HG03139 (cell line): ENCODE measurements around the gene PLA2G4E.

Experiments used
- ATAC-seq: cut with Tn5 transposase; IDR thresholded peaks from one replicate; pipeline ENCODE4 v1.9.1; 2021; ENCODE audit not compliant: unreplicated experiment

Gene PLA2G4E

DNA sequence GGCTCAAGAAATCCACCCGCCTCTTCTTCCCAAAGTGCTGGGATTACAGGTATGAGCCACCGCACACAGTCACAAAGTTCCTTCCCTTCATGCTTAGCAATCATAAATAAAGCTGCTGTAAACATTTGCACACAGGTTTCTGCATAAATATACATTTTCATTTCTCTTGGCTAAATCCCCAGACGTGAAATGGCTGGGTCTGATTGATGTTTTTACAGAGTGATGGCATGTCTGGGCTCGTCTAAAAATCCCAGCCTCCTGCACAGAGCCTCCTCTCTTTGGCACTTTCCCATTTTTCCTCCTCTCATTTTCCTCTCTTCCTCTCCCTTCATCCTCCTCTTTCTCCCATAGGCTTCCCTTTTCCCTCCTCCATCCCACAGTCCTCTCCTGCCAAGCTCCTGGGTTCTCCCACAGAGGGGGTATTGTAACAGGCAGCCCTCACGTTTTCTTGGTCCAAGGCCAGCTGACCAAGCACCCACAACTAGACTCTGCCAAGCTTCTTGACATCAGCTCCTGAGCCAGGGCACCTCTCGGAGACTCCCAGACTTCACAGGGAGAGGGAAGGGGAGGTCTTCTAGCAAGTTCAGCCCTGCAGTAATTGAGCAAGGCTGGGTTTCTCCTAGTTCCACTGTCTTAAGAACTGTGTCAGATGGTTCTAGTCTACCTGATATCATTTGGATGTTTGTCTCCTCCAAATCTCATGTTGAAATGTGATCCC, 10.5 kb upstream of the PLA2G4E start:
- no peak for ATAC-seq

DNA sequence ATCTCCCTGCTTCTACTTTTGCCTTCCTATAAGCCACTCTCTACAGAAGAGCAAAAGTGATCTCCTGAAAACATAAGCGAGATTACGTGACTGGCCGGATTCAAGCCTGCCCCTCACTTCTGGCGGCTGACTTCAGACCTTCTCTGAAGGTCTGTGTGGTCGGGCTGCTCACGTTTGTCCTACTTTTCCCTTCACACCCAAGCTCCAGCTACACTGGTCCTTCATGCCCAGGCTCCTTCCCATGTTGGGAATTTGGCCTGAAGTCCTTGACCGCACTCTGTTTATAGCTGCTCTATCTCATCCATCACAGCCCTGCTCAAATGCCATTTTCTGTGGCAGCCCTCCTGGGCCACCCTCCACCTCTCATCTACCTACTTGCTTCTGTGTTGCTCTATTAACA, 6.7 kb upstream of the PLA2G4E start:
- no peak for ATAC-seq

DNA sequence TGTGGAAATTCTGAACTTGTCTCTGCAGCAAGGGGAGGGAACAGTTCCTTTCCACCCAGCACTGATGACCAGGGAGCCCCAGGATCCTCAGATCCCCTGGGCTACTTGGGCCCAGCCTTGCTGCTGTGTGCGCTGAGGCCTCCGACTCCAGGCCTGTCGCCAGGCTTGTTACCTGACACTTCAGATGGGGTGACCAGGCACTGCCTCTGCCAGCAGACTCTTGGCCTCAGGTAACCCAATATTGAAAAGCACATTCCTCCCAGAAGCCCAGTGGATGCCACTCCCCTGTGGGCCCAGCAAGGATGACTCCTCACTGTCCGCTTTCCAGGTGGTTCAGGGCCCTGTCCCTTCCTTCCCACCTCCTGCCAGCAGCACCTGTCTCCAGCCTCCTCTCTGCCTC, 3.5 kb upstream of the PLA2G4E start:
- ATAC-seq: no peak

DNA sequence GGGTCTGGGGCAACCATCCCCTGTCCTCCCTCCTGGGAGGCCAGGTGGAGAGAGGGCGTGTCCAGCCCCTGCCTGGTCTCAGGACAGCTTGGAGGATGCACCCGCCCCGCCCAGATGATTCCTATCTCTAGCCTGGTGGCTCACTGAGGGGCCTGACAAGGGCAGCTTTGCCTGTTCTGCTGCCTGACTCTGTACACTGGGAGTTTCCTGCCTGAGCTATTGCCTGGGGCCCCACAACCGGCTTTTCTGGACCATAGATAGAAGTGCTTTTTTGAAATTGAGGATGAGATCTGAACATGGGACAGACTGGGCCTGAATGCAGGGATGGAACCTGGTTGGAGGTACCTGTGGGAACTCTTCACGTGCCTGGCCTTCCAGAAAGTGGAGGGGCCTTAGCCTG, 751 bp upstream of the PLA2G4E start:
- no peak for ATAC-seq

DNA sequence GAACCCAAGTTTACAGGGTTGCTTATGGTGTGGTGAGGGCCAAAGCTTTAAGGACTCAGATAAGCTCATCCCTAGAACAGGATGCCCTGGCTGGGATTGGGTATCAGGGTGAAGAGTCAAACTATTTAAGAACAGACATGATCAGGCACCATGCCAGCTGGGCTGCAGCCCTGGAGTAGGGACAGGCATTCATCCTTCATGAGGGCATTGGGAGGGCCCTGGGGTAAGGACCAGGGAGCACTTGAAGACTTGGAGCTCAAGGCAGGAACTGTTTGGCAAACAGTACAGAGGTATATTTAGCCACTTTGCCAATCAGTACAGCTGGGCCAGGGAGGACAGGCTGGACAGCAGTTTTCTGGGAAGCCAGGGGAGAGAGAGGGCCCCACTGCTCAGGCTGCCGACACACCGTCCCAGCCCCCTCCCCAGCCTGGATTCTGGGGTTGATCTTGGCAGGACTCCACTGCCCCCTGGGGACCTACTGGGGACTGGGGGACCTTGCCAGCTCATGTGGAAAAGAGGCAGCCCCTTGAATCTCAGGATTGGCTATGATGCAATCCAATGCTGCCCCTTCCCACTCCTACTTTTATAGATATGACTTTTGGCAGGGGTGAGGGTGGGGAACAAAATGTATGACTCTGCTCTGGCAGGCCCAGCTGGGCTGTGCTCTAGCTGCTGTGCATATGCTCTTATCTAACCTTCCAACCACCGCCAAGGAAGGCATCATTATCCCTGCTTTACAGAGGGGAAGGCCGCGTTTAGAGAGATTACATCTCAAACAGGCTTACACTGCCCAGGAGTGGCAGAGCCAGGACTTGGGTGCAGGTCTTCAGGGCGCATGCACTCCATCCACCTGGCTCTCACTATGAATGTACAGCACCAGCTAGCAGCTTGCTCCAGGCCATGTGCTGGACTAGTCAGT, 2.3 kb downstream of the PLA2G4E start:
- no peak for ATAC-seq

DNA sequence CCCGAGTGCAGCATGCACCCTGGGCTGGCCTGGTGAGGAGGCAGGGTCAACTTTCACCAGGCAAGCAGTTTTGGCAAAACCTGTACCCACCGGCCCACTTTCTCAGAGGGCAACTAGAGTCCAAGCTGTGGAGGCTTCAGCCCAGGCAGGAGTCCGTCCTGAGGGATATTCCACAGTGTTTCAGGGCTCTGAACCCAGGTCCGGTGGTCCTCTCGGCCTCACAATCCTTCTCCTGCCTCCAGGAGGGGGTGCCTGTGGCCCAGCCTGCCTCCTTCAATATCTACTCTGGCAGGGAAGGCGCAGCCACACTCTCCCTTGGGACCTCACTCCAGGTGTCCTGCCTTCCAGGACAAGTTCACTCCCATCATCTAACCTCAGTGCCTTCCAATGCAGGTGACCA, 3.9 kb downstream of the PLA2G4E start:
- ATAC-seq: no peak

DNA sequence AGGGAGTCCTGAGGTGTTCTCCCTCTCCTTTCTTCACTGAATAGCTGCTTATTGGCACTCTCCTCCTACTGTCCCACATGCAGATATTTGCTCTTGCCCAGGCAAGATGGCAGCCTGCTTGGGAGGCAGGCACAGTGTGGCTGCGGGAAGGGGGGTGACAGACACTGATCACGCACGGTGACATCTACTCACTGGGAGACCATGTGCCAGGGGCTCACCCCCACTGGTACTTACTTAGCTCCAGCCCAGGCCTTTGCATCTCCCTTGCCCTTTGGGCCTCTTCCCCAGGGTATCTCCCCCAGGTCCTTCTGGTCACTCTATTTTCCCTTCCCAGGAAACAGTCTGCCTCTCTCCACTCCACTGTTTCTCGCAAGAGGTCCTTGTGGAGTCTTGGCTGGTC, 6.4 kb downstream of the PLA2G4E start:
- ATAC-seq: no peak

DNA sequence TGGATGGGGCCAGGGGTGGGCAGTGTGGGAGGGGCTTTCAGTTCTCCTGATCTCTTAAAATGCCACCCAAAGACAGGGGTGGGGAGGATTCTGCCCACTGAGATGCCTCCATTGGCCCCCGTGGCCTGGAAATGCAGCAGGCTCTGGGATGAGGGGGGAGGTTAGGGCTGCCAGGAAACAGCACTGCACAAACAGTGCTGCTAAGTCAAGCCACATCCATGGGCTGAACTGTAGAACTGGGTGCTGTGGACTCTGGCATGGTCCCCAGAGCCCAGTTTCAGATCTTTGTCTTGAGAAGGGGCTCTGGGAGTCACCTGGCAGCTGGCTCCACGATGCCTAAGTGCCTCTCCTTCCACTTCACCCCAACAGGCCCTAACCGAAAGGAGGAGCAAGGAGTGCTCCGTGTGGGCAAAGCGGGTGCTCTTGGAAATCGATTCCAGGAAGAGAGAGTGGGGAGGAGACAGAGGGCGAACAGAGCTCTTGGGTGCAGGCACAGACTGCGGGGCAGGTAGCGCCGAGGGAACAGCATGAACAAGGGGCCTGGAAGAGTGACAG, 7.8 kb downstream of the PLA2G4E start:
- ATAC-seq: no peak

DNA sequence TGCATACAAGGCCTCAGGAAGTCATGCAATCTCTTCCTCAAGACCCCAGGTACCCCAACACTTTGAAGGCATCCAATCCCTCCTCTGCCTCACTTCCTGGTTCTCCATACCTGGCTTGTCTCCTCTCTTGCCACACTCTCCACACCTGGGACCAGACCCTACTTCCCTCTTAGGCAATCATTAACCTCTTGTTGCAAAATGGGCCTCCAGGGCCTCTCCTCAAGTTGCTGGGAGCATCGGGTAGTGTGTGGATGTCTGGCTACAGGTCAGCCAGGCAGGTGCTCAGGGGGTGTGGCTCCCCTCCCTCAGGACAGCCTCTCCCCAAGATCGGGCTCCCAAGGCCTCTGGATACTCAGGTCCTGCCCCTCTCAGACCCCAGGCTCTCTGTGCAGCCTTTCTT, 8.6 kb downstream of the PLA2G4E start:
- ATAC-seq: no peak

DNA sequence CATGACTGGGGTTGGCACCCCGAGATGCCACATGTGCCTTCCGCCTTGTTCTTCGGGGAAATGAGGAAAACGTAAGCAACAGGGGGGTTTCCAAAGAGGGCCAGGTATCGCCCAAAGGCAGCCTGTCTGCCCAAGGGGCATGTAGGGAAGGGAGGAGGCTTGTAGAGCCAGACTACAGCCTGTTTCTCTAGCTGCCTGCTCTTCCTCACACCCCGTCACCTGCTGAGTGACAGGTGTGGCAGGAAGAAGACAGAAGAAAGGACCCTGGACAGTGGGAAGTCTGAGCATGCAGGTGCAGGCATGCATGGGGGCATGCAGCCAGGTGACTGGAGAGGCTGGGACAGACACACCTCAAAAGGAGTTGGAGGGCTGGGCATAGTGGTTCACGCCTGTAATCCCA, 9.8 kb downstream of the PLA2G4E start:
- ATAC-seq: no peak

DNA sequence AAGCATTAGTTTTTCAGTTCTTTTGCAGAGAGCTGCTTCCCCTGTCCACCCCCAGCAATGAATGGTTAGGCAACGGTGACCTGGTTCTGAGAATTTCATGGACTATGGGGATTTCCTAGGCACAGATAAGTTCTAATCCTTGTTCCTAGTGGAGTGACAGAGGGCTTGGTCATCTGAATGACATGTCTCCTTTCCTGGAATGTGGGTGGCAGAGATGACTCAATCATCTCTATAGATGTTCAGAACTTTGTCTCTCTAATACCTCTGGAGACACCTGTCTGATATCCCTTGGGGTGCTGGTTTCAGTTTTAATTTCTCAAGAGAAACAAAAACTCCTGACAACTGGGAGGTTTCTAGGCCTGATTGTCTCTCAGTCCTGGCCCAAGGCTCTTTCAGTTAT, 10.4 kb downstream of the PLA2G4E start:
- ATAC-seq: no peak

DNA sequence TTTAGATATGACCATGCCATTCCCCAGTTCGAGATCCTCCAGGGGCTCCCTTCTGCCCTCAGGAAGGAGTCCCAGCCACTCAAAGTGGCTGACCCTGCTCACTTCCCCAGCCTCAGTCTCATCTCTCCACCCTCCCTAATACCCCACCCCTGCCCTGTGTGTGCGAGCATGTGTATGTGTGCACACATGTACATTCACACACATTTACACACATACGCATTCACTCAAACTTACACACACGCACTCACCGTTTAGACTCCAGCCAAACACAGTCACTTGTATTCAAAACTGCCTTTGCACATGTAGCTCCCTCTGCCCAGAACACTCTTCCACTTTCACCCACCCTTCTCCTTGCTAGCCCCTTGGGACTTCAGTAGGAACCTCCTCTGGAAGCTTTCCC, 11.4 kb downstream of the PLA2G4E start:
- ATAC-seq: no peak

DNA sequence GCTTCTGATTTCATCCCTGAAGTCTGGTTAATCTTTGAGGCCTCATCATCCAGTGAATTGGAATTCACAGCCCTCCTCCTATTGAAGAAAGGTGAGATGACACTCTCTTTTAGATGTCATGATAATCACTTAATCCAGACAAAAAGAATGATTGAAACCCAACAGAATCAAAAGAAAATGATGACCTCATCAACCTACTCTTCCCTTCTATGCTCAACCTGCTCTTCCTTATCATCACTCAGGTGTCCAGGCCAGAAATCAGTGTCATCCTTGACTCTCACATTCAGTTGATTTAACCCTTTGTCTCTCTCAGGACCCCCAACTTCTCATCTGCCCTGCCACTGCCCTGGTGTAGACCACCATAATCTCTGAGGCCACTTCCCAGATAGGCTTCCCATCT, 11.8 kb downstream of the PLA2G4E start:
- ATAC-seq: no peak

DNA sequence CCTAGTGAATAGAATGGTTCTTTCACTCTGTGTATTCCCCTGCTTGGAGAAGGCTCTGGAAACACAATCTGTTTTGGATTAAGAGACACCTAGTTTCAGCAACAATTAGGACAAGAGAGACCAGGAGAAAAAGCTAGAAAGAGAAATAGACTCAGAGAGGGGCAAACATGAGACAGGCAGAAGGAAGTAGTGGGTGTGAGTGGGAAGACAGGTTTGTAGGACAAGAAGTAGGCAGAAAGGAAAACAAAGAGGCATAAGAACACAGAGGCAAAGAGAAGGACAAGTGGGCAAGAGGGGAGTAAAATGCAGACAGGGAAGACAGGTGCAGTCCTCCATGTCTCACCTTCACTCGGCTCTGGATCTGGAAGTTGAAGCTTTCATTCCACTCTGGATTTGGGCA, 13.5 kb downstream of the PLA2G4E start:
- no peak for ATAC-seq

DNA sequence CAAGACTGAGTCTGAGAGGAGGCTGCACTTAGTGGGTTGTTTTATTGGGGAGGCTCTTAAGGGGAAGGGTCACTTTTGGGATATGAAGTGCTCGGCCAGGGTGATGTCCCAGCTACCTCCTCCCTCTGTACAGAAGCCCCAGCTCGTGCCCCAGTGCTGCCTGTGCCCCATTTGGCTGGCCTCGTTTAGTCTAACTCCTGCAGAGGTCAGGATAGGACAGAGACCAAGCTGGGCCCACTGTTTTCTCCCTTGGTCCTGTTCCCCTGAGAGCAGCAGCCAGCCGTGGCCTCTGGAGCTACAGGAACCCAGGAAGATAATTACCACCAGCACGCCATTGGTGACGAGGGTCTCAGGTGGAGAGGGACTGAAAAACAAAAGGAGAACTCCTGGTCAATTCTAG, 18.5 kb downstream of the PLA2G4E start:
- ATAC-seq: no peak

DNA sequence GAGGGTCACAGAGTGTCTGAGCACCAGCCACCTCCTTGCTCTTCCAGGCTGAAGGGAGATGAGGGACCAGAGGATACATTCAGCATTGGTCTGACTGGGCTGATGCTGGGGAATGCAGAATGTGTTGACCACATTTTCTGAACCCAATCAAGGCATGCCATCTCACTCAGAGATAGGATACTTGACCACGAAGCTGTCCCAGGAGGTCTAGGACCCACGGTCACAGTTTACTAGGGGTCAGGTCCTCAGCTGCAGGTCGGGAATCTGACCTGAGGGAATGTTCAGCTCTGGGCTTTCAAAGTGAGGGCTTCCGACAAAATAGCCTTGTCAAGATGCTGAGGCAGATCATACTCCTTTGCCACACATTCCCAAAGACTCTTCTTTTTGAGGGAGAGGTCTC, 19.6 kb downstream of the PLA2G4E start:
- ATAC-seq: no peak

DNA sequence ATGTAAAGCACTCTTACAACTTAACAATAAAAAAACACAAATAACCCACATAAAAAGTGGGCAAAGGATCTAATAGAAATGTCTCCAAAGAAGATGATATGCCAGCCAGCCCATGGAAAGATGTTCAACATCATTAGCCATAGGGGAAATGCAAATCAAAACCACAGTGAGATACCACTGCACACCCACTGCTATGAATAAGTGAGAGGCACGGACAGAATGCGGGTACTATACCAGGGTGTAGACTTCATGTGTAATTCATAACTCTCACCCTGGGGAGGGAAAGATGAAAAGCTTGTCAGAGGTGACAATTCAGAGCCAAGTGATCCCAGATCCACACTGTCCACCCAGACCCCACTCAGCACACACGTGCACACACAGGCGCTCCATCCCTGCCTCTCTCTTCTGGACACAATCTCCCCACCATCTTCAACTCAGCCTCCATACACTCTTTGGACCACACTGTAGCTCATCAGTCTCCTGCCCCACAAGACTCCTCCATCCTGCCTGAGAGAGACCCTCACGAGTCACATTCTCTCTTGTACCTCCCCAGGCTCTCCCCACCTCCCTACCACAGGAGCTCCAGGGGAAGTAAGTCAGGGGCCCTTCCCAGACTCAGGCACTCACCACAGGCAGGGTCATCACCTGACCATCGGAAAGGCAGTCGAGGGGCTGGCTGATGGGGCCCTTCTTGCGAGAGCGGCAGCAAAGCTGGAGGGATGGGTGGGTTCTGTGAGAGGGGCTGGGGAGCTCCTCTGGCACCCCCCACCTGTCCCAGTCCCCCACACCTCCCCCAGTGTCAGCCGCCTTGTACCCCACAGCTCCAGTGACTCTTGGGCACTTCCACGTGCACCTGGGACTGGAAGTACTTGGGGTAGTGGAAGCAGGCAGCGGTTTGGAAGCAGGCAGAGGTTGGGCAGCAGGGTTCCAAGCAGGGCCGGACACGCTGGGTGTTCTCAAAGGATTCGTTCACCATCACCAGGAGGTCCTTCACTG, 21.3 kb downstream of the PLA2G4E start:
- ATAC-seq: no peak

DNA sequence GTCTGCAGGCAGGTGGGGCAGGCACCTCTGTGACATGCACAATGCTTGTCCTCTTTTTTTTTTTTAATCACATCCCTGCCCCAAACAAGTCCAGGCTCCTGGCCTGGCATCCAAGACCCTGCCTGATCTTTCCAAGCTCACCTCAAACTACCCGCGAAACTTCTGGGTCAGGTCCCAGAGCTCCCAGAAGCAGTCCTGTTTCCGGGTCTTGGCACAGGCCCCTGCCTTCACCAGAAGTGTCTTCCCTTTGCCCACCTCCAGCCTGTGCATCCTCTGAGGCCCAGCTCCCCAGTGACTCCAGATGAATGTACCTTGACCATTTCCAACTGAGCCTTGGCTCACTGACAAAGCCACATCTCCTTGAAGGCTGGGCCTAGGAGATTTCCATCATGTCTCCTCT, 23.0 kb downstream of the PLA2G4E start:
- ATAC-seq: no peak

DNA sequence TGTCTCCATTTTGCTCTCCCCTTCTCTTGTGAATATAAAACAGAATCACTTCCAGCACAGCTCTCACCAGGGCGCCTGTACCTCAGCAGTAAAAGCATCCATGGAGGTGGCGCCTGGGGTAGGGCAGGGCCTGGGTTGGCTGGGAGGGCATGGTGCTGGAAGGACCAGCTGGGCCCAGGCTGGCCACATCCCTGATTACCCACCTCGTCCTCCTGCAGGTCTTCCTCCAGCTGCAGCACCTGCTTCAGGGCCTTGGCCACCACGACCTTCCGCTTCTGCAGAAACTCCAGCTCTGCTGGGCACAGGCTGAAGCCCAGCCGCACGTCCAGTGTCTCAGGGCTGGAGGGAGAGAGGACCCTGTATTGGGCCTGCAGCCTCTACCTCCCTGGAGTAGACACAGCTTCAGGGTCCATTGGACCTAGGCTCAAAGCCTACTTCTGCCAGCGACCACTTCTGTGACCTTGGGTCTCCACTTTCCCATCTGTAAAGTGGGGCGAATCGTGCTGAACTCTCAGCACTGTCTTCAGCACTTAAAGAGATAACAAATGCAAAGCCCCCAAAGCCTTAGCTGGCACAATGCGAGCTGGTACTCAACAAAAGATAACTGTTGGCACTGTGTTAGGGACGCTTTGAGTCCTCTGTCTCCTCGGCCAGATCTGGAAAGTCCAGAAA, 23.8 kb downstream of the PLA2G4E start:
- no peak for ATAC-seq

DNA sequence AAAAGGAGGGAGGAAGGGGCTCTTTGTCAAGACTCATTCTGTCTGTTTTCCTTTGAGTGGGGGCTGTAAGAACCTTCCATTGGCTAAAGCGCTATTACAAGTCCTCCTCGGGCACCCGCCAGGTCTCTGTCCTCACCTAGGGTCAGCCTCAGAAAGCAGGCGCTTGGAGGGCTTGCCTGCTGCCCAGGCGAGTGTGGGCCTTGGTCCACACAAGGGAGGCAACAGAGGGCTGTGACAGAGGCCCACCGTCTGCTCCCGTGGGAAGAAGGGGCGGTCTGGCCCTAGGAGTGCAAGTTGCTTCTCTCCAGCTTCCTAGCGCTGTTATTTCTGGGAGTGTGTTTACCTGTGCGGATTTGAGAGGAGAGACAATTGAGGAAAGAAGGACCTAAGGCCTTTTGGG, 24.5 kb downstream of the PLA2G4E start:
- ATAC-seq: no peak
